Measurements from ENCODE around the gene FAM124B. TPM values are rescaled to one million over a fixed set of nuclear protein-coding genes. Genes with fewer than 3 reads are reported as not detected.

Gene FAM124B
- total RNA-seq, 4 donors from 2014 or later: 0.38 to 2.7 (median 1.2) TPM

- H3K27ac ChIP-seq: no peak overlapping the region
- peaks cover 0 to 12% (median 0%) of the 10 kb centered on the region in 4 donors for H3K27me3 ChIP-seq
- H3K9me3 ChIP-seq: no peaks in the 10 kb centered on the region
- H3K4me3 ChIP-seq: no peak overlapping the region
- TF ChIP-seq CTCF (IDR thresholded peaks at IDR 0.05) (no peak), POLR2A (IDR thresholded peaks at IDR 0.05) (no peak)
- no peaks in the 10 kb centered on the region for H3K36me3 ChIP-seq
- DNase-seq: no peak
- WGBS, 2 donors: 85 to 91% methylated on average over 5 of the region's 5 CpGs
- intact Hi-C loops (cut with DNase I): loop anchor here (5.0 kb wide), 1 partner anchor 82 kb away; no protein-coding TSS in a partner anchor
- peaks cover 3 to 41% (median 14%) of the 10 kb centered on the region in 3 donors for H3K4me1 ChIP-seq
Measured at GRCh38 chr2:224444021-224444420, 42.1 kb upstream of the FAM124B start.

- peak overlapping the region; percentile 48 to 68 (median 56) for H3K4me3 ChIP-seq
- no peaks in the 10 kb centered on the region for H3K36me3 ChIP-seq
- H3K4me1 ChIP-seq: peaks cover 3 to 58% (median 14%) of the 10 kb centered on the region in 3 donors
- 4% methylated on average over 15 to 19 of the region's 82 CpGs for WGBS, 2 donors
- DNase-seq: no peak
- intact Hi-C loops (cut with DNase I): loop anchor here (5.0 kb wide), 1 partner anchor 80 kb away; no protein-coding TSS in a partner anchor
- no peaks in the 10 kb centered on the region for H3K9me3 ChIP-seq
- peaks cover 0 to 12% (median 0%) of the 10 kb centered on the region in 4 donors for H3K27me3 ChIP-seq
- H3K27ac ChIP-seq: peak overlapping the region; percentile 41 to 81 (median 73)
- TF ChIP-seq POLR2A (IDR thresholded peaks at IDR 0.05) (no peak), CTCF (IDR thresholded peaks at IDR 0.05) (no peak)
Measured at GRCh38 chr2:224442071-224442967, 40.4 kb upstream of the FAM124B start.

- peaks cover 3 to 70% (median 14%) of the 10 kb centered on the region in 3 donors for H3K4me1 ChIP-seq
- H3K36me3 ChIP-seq: no peaks in the 10 kb centered on the region
- H3K9me3 ChIP-seq: no peaks in the 10 kb centered on the region
- intact Hi-C loops (cut with DNase I): loop anchor here (5.0 kb wide), 1 partner anchor 79 kb away; no protein-coding TSS in a partner anchor
- no peak for DNase-seq
- peak overlapping the region; percentile 2 to 81 (median 73) for H3K27ac ChIP-seq
- no peak overlapping the region for H3K4me3 ChIP-seq
- TF ChIP-seq POLR2A (IDR thresholded peaks at IDR 0.05) (peak in 1 of 4 donors; percentile 15), CTCF (IDR thresholded peaks at IDR 0.05) (no peak)
- H3K27me3 ChIP-seq: peaks cover 0 to 12% (median 0%) of the 10 kb centered on the region in 4 donors
- 30 to 44% methylated on average over 5 of the region's 5 CpGs for WGBS, 2 donors
Measured at GRCh38 chr2:224440988-224441387, 39.1 kb upstream of the FAM124B start.

GRCh38 chr2:224438726-224439125 lies 36.8 kb upstream of the FAM124B start:
- H3K27me3 ChIP-seq: peaks cover 0 to 12% (median 0%) of the 10 kb centered on the region in 4 donors
- intact Hi-C loops (cut with DNase I): no loop called here
- peaks cover 3 to 70% (median 14%) of the 10 kb centered on the region in 3 donors for H3K4me1 ChIP-seq
- H3K9me3 ChIP-seq: no peaks in the 10 kb centered on the region
- H3K4me3 ChIP-seq: no peak overlapping the region
- no peak for TF ChIP-seq CTCF (IDR thresholded peaks at IDR 0.05)
- TF ChIP-seq POLR2A (IDR thresholded peaks at IDR 0.05): no peak
- H3K36me3 ChIP-seq: no peaks in the 10 kb centered on the region
- peak overlapping the region in 3 of 4 donors; percentile 4 to 76 (median 70) for H3K27ac ChIP-seq
- no peak for DNase-seq

- Histone ChIP-seq H3K36me3 (no peaks in the 10 kb centered on the region), H3K27ac (peak overlapping the region in 3 of 4 donors; percentile 27 to 76 (median 32)), H3K27me3 (no peaks in the 10 kb centered on the region), H3K9me3 (no peaks in the 10 kb centered on the region), H3K4me3 (no peak overlapping the region), H3K4me1 (peaks cover 3 to 55% (median 6%) of the 10 kb centered on the region in 3 donors)
- no peak for TF ChIP-seq CTCF (IDR thresholded peaks at IDR 0.05)
- TF ChIP-seq POLR2A (IDR thresholded peaks at IDR 0.05): no peak
- no CpG with 5 or more reads among the region's 1 CpG for WGBS, 2 donors
- DNase-seq: no peak
- intact Hi-C loops (cut with DNase I): no loop called here
Measured at GRCh38 chr2:224436634-224437033, 34.7 kb upstream of the FAM124B start.

Data from esophagus squamous epithelium (tissue), 5 donors.